Measurements from ENCODE around the gene TPSAB1.
"Not testable (repeated sequence)": the region's sequence is repeated elsewhere in the genome, so short reads cannot be mapped to it uniquely, and the experiment has no call there.

The TPSAB1 gene

DNA sequence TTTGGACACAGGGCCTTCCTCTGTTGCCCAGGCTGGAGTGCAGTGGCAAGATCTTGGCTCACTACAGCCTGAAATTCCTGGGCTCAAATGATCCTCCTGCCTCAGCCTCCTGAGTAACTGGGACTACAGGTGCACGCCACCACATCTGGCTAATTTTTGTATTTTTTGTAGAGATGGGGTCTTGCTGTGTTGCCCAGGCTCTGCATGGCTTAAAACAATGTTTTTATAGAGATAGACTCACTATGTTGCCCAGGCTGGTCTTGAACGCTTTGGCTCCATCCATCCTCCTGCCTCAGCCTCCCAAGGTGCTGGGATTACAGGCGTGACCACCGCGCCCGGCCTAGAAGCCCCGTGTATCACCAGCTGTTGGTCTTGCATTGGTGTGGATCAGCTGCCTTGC is 28.9 kb downstream of the TPSAB1 start:
- not testable (repeated sequence) for DNase-seq (ENCODE audit: low spot score)

DNA sequence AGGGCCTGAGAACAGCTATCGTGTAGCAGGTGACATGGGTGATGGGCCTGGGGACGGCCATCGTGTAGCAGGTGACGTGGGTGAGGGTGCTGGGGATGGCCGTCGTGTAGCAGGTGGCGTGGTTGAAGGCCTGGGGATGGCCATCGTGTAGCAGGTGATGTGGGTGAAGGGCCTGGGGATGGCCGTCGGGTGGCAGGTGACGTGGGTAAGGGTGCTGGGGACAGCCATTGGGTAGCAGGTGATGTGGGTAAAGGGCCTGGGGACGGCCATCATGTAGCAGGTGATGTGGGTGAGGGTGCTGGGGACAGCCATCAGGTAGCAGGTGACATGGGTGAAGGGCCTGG is 30.8 kb downstream of the TPSAB1 start:
- no peak for DNase-seq (ENCODE audit: low spot score)

- DNase-seq (ENCODE audit: low spot score) = peak; percentile 27
These were observed 31.4 kb downstream of the TPSAB1 start for GRCh38 chr16:1271724-1272413.

GRCh38 chr16:1272453-1273198 is 32.1 kb downstream of the TPSAB1 start:
- no peak for DNase-seq (ENCODE audit: low spot score)

DNA sequence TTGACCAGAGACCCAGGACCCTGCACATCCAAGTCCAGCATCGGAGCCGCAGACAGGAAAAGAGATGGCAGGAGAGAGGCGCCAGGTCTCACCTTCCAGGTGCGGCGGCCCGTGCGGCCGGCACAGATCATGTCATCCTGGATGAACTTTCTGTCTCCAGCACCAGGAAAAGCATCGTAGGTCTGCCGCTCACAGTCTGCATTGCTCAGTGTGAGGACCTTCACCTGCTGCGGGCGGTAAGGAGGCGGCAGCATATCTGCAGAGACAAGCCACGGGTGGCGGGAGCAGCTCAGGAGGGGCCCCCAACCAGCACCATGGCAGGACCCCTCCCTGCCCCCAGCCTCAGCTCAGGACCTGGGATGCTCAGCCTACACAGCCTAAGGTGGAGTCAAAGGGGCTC is 33.3 kb downstream of the TPSAB1 start:
- DNase-seq (ENCODE audit: low spot score) = no peak

DNA sequence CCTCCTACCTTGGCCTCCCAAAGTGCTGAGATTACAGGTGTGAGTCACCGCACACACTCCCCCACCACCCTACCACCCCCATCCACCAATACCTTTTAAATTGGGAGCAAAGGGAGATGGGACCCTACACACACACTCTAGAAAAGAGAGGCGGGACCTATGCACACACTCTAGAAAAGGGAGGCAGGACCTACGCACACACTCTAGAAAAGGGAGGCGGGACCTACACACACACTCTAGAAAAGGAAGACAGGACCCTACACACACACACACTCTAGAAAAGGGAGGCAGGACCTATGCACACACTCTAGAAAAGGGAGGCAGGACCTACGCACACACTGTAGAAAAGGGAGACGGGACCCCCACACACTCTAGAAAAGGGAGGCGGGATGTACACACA is 34.3 kb downstream of the TPSAB1 start:
- DNase-seq (ENCODE audit: low spot score) = no peak

DNA sequence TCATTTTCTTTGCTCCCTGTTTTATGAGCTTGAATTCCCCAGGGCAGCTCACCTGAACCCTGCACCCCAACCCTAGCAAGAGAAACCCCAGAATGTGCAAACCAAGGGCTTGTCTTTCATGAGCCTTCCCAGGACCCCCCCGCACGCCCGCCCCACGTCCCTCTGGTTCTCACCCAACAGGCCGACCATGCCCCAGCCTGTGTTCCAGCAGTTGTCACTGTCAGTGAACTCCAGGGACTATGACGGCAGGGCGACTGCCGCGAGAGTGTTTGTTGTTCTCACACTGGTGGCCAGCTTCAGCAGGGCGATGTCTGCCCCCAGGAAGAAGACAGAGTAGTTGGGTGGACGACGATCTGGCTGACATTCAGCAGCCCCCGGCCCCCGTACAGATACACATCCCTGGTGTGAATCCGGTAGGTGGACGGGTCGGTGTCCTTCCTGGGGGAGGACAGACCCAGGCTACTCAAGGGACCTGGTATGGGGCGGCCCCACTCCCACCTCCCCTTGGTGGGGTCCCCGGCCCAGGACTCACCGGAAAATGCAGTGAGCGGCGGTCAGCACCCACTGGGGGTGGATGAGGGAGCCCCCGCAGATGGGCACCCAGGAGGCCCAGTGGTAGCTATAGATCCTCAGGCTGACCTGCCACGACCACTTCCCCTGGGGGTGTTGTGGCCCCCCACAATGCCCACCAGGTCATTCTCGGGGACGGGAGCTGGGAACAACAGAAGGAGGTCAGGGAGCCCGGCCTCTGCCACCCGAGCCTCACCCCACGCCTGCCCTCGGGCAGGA is 35.5 kb downstream of the TPSAB1 start:
- no peak for DNase-seq (ENCODE audit: low spot score)

GRCh38 chr16:1276580-1276878 is 36.0 kb downstream of the TPSAB1 start:
- no peak for DNase-seq (ENCODE audit: low spot score)

DNA sequence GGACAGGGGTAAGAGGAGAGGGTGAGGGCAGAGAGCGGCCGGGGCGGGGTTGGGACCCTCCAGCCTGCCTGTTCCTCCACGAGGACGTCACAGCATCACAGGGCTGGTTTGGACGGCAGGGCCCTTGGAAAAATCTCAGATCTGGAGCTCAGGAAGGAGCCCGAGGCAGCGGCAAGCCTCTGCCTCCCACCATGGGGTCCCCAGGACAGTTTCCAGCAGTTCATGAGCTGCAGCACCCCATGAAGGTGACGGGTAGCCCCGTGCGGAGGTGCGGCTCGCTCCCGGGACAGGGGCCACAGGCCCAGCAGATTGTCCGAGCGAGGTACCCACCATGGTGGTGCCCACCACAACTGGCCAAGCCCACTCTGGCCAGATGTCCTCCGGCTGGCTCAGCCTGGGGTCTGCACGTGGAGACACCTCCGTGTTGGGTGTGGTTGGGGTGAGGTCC is 36.7 kb downstream of the TPSAB1 start:
- DNase-seq (ENCODE audit: low spot score) = no peak

DNA sequence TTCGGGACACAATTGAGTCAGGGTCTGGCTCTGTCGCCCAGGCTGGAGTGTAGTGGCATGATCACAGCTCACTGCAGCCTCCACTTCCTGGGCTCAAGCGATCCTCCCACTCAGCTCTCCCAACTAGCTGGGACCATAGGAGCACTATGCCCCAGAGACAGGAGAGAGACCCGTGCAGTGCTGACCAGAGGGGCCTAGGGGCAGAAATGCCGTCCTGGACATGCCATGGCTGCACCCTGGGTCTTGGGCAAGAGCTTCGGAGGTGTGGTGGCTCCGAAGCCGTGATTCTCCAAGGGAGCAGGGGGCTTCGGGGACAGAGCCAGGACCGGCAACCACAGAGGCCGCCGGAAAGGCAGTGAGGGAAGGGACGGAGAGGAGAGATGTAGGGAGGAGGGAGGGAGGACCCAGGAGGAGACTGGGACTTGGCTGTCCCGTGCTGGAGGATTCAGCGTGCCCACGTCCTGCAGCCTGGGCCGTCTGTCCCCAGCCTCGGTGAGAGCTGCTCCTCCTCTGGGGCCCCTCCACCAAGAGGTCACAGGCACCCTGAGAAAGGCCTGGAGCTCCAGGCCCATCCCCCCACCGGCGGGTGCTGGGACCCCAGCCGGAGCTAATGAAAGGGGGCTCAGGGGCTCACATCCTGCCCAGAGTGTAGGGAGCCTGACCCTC is 37.2 kb downstream of the TPSAB1 start:
- DNase-seq (ENCODE audit: low spot score) = no peak

- DNase-seq (ENCODE audit: low spot score) = no peak
These were observed 38.0 kb downstream of the TPSAB1 start for GRCh38 chr16:1278477-1278876.

DNA sequence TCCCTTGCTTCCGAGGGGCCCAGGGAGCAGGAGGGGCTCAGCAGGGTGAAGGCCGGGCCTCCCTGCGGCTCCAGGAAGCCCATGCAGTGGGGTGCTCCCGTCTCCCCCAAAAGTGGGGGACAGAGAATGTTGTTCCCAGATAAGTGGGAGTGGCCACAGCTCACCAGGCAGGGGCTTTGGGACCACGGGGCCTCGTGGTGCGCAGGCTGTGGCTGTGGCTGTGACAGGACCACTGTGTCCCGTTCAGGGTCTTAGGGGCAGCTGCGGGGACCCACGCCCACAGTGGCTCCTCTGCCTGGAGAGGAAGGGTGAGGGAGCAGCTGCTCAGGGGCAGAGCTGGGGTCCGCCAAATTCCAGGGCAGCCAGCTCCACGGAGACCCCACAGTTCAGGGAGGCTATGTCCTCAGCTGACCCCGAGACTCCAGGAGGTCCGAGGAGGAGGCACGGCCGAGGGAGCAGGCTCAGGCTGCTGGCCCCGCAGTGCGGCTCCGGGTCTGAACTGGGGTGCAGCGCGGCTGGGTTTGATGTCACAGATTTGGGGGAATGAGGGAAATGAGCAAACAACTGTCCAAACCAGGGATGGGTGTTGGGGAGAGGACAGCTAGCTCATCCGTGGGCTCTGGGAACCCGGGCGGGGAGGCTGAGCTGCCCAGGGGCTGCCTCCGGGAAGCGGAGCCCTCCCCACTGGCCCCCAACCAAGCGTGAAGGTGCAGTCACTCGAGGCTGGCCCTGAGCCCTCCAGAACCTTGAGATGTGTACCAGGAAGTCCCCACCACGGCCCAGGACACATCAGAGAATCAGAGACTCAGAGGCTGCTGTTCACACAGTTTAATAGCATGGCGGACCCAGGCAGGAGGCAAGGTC is 38.8 kb downstream of the TPSAB1 start:
- DNase-seq (ENCODE audit: low spot score) = no peak

- no peak for DNase-seq (ENCODE audit: low spot score)
These were observed 39.6 kb downstream of the TPSAB1 start for GRCh38 chr16:1279945-1280589.

- no peak for DNase-seq (ENCODE audit: low spot score)
These were observed 40.3 kb downstream of the TPSAB1 start for GRCh38 chr16:1280783-1281182.

GRCh38 chr16:1281517-1281916 is 41.0 kb downstream of the TPSAB1 start:
- no peak for DNase-seq (ENCODE audit: low spot score)

- no peak for DNase-seq (ENCODE audit: low spot score)
These were observed 41.9 kb downstream of the TPSAB1 start for GRCh38 chr16:1282324-1282973.

DNA sequence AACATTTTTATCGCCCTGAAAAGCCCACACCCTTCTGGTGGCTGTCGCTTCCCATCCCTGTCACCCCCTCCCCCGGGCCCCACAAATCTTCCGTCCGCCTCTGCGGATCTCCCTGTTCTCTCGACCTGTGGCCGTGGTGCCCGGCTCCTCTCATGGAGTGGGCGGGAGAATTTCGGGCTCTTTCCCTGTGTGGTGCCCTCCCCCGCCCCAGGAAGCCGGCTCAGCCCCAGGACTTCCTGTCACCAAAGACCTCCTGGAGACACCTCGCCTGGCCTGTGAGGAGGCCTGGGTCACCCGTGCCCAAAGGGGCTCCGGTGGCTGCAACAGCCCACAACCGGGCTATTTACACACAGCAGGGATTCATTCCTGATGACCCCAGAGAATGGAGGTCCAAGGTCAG is 42.8 kb downstream of the TPSAB1 start:
- DNase-seq (ENCODE audit: low spot score) = no peak

DNA sequence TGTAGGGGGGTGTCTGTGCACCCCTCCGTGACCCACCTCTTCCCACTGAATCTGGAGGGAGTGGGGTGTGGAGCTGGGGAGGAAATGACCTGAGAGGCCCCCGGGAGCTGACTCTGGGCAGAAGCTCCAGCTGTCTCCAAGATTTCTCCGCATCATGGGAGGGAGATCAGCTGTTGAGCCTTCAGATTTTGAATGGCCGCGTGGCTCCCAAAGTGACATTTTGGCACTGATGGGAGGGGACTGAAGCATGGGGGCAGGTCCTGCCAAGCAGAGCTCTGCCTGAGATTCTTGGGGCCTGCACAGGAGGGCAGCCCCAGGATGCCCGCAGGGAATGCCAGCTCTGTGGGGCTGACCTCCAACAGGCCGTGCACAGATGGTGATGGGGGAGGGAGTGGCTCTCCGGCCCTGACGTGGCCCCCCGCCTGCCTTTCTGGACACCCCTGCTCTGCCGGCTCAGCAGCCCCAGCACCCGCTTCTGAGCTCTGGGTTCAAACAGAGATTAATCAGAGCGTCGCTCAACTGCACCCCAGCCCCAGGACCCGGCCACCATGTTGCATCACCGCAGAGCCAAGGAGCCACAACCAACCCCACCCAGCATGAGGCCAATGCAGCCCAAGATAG is 43.6 kb downstream of the TPSAB1 start:
- no peak for DNase-seq (ENCODE audit: low spot score)

DNA sequence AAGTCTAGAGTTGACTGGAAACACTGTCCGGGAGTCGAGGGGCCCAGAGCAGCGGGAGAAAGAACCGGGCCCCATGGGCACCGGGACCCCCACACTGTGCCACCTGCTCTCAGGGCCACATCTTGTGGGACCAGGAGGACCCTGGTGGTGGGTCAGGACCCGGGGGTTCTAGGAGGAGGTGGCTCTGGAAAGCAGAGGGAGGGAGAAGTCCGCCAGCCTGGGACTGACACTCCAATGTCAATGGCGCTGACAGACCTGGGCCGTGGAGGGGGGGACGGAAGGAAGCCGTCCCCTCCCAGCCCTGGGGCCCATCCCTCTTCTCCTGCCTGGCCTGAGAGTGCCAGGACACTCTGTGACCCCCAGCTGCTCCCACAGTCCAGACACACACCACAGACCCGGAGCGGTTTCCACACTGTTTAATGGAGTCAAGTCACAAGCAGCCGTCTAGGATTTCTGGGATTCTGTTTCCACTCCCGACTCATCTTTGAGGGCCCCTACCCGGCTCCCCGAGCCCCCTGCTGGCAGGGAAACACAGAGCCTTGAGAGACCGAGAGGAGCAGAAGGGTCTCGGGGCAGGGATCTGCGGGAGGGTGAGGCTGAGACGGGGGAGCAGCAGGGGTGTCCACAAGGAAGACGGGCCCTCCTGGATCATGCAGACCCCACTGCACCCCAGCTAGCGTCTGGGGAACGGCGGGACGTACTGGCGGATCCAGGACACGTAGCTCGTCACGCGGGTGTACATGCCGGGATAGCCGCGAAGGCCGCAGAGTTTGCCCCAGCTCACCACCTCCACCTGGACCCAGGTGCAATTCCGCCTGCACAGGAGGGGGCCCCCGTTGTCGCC is 45.4 kb downstream of the TPSAB1 start:
- no peak for DNase-seq (ENCODE audit: low spot score)

Measured in kidney tubule cell (primary cell).